Measurements from ENCODE around the gene FAM151A. TPM values are rescaled to one million over a fixed set of nuclear protein-coding genes. Genes with fewer than 3 reads are reported as not detected.

The FAM151A gene
- total and polyA plus RNA-seq, 4 donors: 0.02 to 0.06 TPM; not detected in 2

- Histone ChIP-seq H3K9ac (ENCODE audit: insufficient read depth in 1 of 2, low read length in 2 of 2) (no peak overlapping the region), H3K27me3 (ENCODE audit: control insufficient read depth in 3 of 3, insufficient read depth in 3 of 3, low read length in 2 of 3) (no peaks in the 10 kb centered on the region), H3K27ac (ENCODE audit: low read depth in 1 of 2, low read length in 1 of 2) (no peak overlapping the region), H3K9me3 (ENCODE audit: control insufficient read depth in 4 of 4, insufficient read depth in 3 of 4, low read length in 3 of 4) (peaks cover 0 to 2% (median 0%) of the 10 kb centered on the region in 4 donors), H3K4me1 (ENCODE audit: control insufficient read depth in 5 of 5, insufficient read depth in 5 of 5, low read length in 5 of 5) (no peaks in the 10 kb centered on the region), H3K36me3 (ENCODE audit: control insufficient read depth in 4 of 4, insufficient read depth in 4 of 4, low read length in 4 of 4) (no peaks in the 10 kb centered on the region), H3K4me3 (no peak overlapping the region)
- no peak for DNase-seq
- TF ChIP-seq CTCF (IDR thresholded peaks at IDR 0.05; ENCODE audit: control extremely low read depth, extremely low read depth): no peak
- no peak for ATAC-seq (ENCODE audit: insufficient read depth, low FRiP score)
- WGBS, 2 donors: 65 to 78% methylated on average over 13 of the region's 13 CpGs
These were observed 7.6 kb downstream of the FAM151A start for GRCh38 chr1:54615531-54616279.

- DNase-seq: no peak
- Histone ChIP-seq H3K4me1 (ENCODE audit: control insufficient read depth in 5 of 5, insufficient read depth in 5 of 5, low read length in 5 of 5) (no peaks in the 10 kb centered on the region), H3K4me3 (no peak overlapping the region), H3K36me3 (ENCODE audit: control insufficient read depth in 4 of 4, insufficient read depth in 4 of 4, low read length in 4 of 4) (no peaks in the 10 kb centered on the region), H3K9me3 (ENCODE audit: control insufficient read depth in 4 of 4, insufficient read depth in 3 of 4, low read length in 3 of 4) (peaks cover 0 to 2% (median 0%) of the 10 kb centered on the region in 4 donors), H3K27ac (ENCODE audit: low read depth in 1 of 2, low read length in 1 of 2) (no peak overlapping the region), H3K27me3 (ENCODE audit: control insufficient read depth in 3 of 3, insufficient read depth in 3 of 3, low read length in 2 of 3) (no peaks in the 10 kb centered on the region), H3K9ac (ENCODE audit: insufficient read depth in 1 of 2, low read length in 2 of 2) (no peak overlapping the region)
- ATAC-seq (ENCODE audit: insufficient read depth, low FRiP score): no peak
- WGBS, 2 donors: 81 to 82% methylated on average over 8 of the region's 8 CpGs
- no peak for TF ChIP-seq CTCF (IDR thresholded peaks at IDR 0.05; ENCODE audit: control extremely low read depth, extremely low read depth)
These were observed 8.8 kb downstream of the FAM151A start for GRCh38 chr1:54614563-54614962.

GRCh38 chr1:54614024-54614423 is 9.3 kb downstream of the FAM151A start:
- Histone ChIP-seq H3K27me3 (ENCODE audit: control insufficient read depth in 3 of 3, insufficient read depth in 3 of 3, low read length in 2 of 3) (no peaks in the 10 kb centered on the region), H3K9ac (ENCODE audit: insufficient read depth in 1 of 2, low read length in 2 of 2) (no peak overlapping the region), H3K4me3 (no peak overlapping the region), H3K4me1 (ENCODE audit: control insufficient read depth in 5 of 5, insufficient read depth in 5 of 5, low read length in 5 of 5) (no peaks in the 10 kb centered on the region), H3K36me3 (ENCODE audit: control insufficient read depth in 4 of 4, insufficient read depth in 4 of 4, low read length in 4 of 4) (peaks cover 0 to under 1% (median 0%) of the 10 kb centered on the region in 4 donors), H3K27ac (ENCODE audit: low read depth in 1 of 2, low read length in 1 of 2) (no peak overlapping the region), H3K9me3 (ENCODE audit: control insufficient read depth in 4 of 4, insufficient read depth in 3 of 4, low read length in 3 of 4) (peaks cover 0 to 2% (median 0%) of the 10 kb centered on the region in 4 donors)
- TF ChIP-seq CTCF (IDR thresholded peaks at IDR 0.05; ENCODE audit: control extremely low read depth, extremely low read depth): no peak
- 78 to 91% methylated on average over 2 of the region's 2 CpGs for WGBS, 2 donors
- no peak for ATAC-seq (ENCODE audit: insufficient read depth, low FRiP score)
- DNase-seq: no peak
